Keratinocyte (primary cell): ENCODE results near the gene RAB3GAP2. TPM values are rescaled to one million over a fixed set of nuclear protein-coding genes. Genes with fewer than 3 reads are reported as not detected.

Experiments
- DNase-seq: peaks from one replicate; pipeline ENCODE4 v3.0.0-alpha.2; 2011; ENCODE audit warnings: low read depth, missing footprints, low spot score
- FAIRE-seq: peaks from 2 replicates; lab custom pipeline; 2011; peaks lifted over from hg19 to GRCh38; lab: Jason Lieb, UNC
- H2AFZ ChIP-seq: 2 replicates; pipeline ENCODE4 v1.6.0; 2012; ENCODE audit warnings: low read length, control low read depth, inconsistent platforms; ENCODE audit not compliant: control insufficient read depth
- H3K27ac ChIP-seq: 2 replicates; pipeline ENCODE4 v1.5.1; 2011; ENCODE audit warnings: low read length; ENCODE audit not compliant: control insufficient read depth, insufficient read depth
- H3K27me3 ChIP-seq: 3 replicates; pipeline ENCODE4 v1.6.0; 2011; ENCODE audit warnings: low read length; ENCODE audit not compliant: control insufficient read depth, insufficient read depth; ENCODE audit errors: extremely low read depth
- H3K36me3 ChIP-seq, 2 experiments: 2 replicates in 1 of 2; 3 replicates in 1 of 2; pipeline ENCODE4 v1.5.1; 2011; ENCODE audit warnings: low read length in 2 of 2, mild to moderate bottlenecking in 1 of 2; ENCODE audit not compliant: control insufficient read depth in 2 of 2, insufficient read depth in 2 of 2; ENCODE audit errors: extremely low read depth in 1 of 2
- H3K4me1 ChIP-seq: 3 replicates; pipeline ENCODE4 v1.5.1; 2011; ENCODE audit warnings: low read length; ENCODE audit not compliant: control insufficient read depth, insufficient read depth; ENCODE audit errors: extremely low read depth
- H3K4me2 ChIP-seq: 3 replicates; pipeline ENCODE4 v1.6.0; 2011; ENCODE audit warnings: low read depth, low read length; ENCODE audit not compliant: control insufficient read depth, insufficient read depth; ENCODE audit errors: extremely low read depth
- H3K4me3 ChIP-seq, 3 experiments: fragments of 200-600 bp in 1 of 3; sonication (generic) in 1 of 3; 2 replicates in 2 of 3; 3 replicates in 1 of 3; pipeline ENCODE4 v1.5.1; 2011 to 2016; ENCODE audit warnings: low read length in 3 of 3, mild to moderate bottlenecking in 3 of 3, control low read depth in 2 of 3, inconsistent platforms in 1 of 3, low read depth in 1 of 3, mixed read lengths in 1 of 3, mixed run types in 1 of 3, moderate library complexity in 1 of 3; ENCODE audit not compliant: control insufficient read depth in 2 of 3, insufficient read depth in 2 of 3; ENCODE audit errors: extremely low read depth in 1 of 3
- H3K79me2 ChIP-seq: 2 replicates; pipeline ENCODE4 v1.6.0; 2012; ENCODE audit warnings: low read length; ENCODE audit not compliant: control insufficient read depth, insufficient read depth
- H3K9ac ChIP-seq: 3 replicates; pipeline ENCODE4 v1.6.0; 2011; ENCODE audit warnings: low read length; ENCODE audit not compliant: control insufficient read depth, insufficient read depth; ENCODE audit errors: extremely low read depth
- H3K9me1 ChIP-seq: 3 replicates; pipeline ENCODE4 v1.6.0; 2011; ENCODE audit warnings: low read length; ENCODE audit not compliant: control insufficient read depth, insufficient read depth; ENCODE audit errors: extremely low read depth
- H3K9me3 ChIP-seq: 2 replicates; pipeline ENCODE4 v1.5.1; 2012; ENCODE audit warnings: low read depth, low read length; ENCODE audit not compliant: control insufficient read depth
- H4K20me1 ChIP-seq: 3 replicates; pipeline ENCODE4 v1.6.0; 2011; ENCODE audit warnings: low read length; ENCODE audit not compliant: control insufficient read depth, insufficient read depth; ENCODE audit errors: extremely low read depth
- CTCF ChIP-seq, 3 experiments: IDR thresholded peaks in 1 of 3; conservative IDR thresholded peaks in 1 of 3; optimal IDR thresholded peaks in 1 of 3; 2 replicates in 2 of 3; 3 replicates in 1 of 3; pipeline versions ENCODE3 to v1.5.1; 2011; ENCODE audit warnings: low read length in 3 of 3, mild to moderate bottlenecking in 3 of 3, moderate library complexity in 2 of 3, control low read depth in 1 of 3, inconsistent platforms in 1 of 3; ENCODE audit not compliant: insufficient read depth in 2 of 3; ENCODE audit errors: extremely low read depth in 1 of 3
- EZH2 ChIP-seq: IDR thresholded peaks from one replicate; pipeline ENCODE4 v1.6.1; 2012; ENCODE audit warnings: inconsistent platforms, mild to moderate bottlenecking, low read length, moderate library complexity
- dilution Hi-C: fragments of 300-500 bp; cut with MboI; formaldehyde crosslinking; loops from one replicate; pipeline ENCODE4 v1.7.0; 2020; ENCODE audit warnings: low sequenced_read_pairs; ENCODE audit not compliant: extremely low pct_ligation_motif_present
- polyA plus RNA-seq, 5 experiments: library from polyadenylated mRNA; depleted of rRNA in 3 of 5; stranded (reverse) in 3 of 5; stranded (forward) in 1 of 5; unstranded in 1 of 5; fragments of >200 nt; gene quantifications; 1 replicate in 1 of 5; 2 replicates in 3 of 5; 3 replicates in 1 of 5; pipeline versions ENCODE4 v1.2.1 to v1.2.3, GENCODE V29; 2011 to 2012; ENCODE audit warnings: missing spikeins in 2 of 5, low read depth in 1 of 5, low replicate concordance in 1 of 5

RAB3GAP2 gene
- polyA plus RNA-seq, 1 donor (not counting 4 experiments of a cell fraction or from before 2014, with no cell fraction given) = 44.4 TPM

GRCh38 chr1:220225957-220226356, 46.3 kb downstream of the RAB3GAP2 start:
- Histone ChIP-seq H3K27me3 (no peaks in the 10 kb centered on the region), H3K36me3 (peaks cover 5 to 7% of the 10 kb centered on the region in 2 experiments), H4K20me1 (peaks cover 4% of the 10 kb centered on the region), H3K9me3 (no peaks in the 10 kb centered on the region), H3K27ac (no peak overlapping the region), H3K4me2 (no peak overlapping the region), H3K9me1 (no peaks in the 10 kb centered on the region), H3K4me3 (no peak overlapping the region), H3K79me2 (peaks cover 53% of the 10 kb centered on the region), H3K4me1 (no peaks in the 10 kb centered on the region), H3K9ac (no peak overlapping the region), H2AFZ (no peak overlapping the region)
- dilution Hi-C loops = no loop called here
- TF ChIP-seq EZH2 = no peak
- no peak for TF ChIP-seq CTCF (optimal IDR thresholded peaks at IDR 0.05 in 1 of 3, IDR thresholded peaks at IDR 0.05 in 1 of 3, conservative IDR thresholded peaks at IDR 0.05 in 1 of 3; ENCODE audit: extremely low read depth in 1 of 3, insufficient read depth in 2 of 3, low read length in 3 of 3)
- no peak for FAIRE-seq
- no peak for DNase-seq

DNA sequence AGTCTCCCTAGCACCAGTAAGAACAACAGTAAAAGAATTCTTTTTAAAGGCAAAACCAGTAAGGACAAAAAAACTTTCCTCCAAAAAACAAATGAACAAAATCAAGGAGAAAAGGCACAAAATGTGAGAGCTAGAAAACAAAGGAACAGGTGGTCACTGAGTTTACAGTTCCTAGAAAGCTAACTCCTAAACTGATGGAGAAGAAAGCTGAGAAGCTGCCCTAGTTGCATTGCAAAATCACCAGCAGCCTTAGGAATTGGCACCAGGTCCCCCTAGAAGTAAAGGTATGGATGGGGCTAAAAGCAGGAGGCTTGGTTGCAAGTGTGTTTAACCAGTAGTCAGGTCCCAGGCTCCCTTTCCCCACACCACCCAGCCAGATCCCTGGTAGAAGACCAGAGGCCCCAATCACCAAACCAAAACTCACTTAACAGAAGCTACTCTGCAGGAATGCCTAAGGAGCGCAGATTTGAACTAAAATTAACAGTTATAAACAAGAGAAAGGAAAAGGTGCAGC, 47.6 kb downstream of the RAB3GAP2 start:
- Histone ChIP-seq H3K4me2 (no peak overlapping the region), H3K4me3 (no peak overlapping the region), H3K9me3 (no peaks in the 10 kb centered on the region), H4K20me1 (peaks cover 4% of the 10 kb centered on the region), H3K27me3 (no peaks in the 10 kb centered on the region), H3K4me1 (no peaks in the 10 kb centered on the region), H3K9me1 (no peaks in the 10 kb centered on the region), H3K79me2 (peaks cover 51% of the 10 kb centered on the region), H2AFZ (no peak overlapping the region), H3K36me3 (peaks cover 0 to 6% of the 10 kb centered on the region in 2 experiments), H3K9ac (no peak overlapping the region), H3K27ac (no peak overlapping the region)
- no peak for TF ChIP-seq CTCF (optimal IDR thresholded peaks at IDR 0.05 in 1 of 3, IDR thresholded peaks at IDR 0.05 in 1 of 3, conservative IDR thresholded peaks at IDR 0.05 in 1 of 3; ENCODE audit: extremely low read depth in 1 of 3, insufficient read depth in 2 of 3, low read length in 3 of 3)
- dilution Hi-C loops = no loop called here
- FAIRE-seq (no peak), DNase-seq (no peak)
